NCI-H2107 treated with DMSO at 0.1 percent for 48 hours (cell line): Measurements from ENCODE around the gene RPS6KA6.

Source experiments
- DNase-seq: peaks from one replicate; lab custom pipeline; 2025; ENCODE audit not compliant: unreplicated experiment; lab: John Stamatoyannopoulos, UW

RPS6KA6 gene

DNA sequence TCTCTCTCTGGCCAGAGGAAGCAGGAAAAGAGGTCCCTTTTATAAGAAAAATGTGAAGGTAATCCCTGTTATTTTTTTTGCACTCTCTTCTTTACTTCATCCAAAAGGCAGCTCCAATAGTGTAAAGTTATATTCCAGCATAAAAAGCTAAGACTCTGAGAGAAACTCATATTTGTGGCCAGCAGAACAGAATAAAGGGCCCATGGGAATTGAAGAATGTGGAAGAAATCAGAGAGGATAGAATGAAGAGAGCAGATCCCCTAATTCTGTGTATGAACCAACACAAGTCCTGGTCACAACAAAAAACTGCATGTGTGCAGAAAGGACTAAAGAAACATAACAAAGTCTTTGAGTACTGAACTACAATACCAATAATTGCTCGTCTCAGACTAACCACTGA is 22.3 kb downstream of the RPS6KA6 start:
- DNase-seq = no peak

DNA sequence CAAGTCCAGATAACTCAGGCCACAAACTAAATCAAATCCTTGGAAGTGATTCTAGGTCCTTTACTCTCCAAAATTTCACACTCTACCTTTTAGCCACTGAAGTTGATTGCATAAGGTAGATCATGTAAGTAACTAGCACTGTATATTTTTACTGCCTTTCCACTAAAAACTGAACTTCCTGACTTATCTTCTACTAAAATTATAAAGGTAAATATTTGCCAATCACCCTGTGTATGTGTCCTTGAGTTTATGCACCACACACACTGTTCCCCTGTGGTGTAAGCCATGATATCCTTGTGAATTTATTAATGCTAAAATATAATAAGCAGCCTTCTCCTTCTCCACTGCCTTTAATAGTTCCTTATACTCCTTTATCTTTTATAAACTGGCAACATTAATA is 25.6 kb downstream of the RPS6KA6 start:
- no peak for DNase-seq

DNA sequence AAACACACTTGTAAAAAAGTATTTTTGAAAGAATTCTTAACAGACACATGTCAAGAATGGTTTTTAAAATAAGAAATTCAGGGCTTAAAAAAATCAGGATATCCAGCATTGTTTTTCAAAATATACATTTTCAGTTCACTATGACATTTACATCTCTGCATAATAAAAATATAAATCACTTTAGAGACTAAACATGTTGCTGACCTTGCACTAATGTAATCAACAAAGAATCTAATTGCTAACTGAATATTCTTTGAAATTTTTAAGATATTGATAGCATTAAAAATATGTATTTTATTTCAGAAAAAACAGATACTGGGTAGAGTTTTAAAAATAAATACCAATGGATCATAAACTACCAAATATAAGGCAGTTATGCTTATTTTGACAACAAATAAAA is 26.4 kb downstream of the RPS6KA6 start:
- no peak for DNase-seq

GRCh38 chrX:84160736-84161135 is 27.3 kb downstream of the RPS6KA6 start:
- no peak for DNase-seq

GRCh38 chrX:84156821-84157220 is 31.2 kb downstream of the RPS6KA6 start:
- no peak for DNase-seq

GRCh38 chrX:84155938-84156337 is 32.1 kb downstream of the RPS6KA6 start:
- no peak for DNase-seq

GRCh38 chrX:84153538-84153937 is 34.5 kb downstream of the RPS6KA6 start:
- DNase-seq = no peak

- DNase-seq = no peak
These were observed 43.0 kb downstream of the RPS6KA6 start for GRCh38 chrX:84144991-84145390.

DNA sequence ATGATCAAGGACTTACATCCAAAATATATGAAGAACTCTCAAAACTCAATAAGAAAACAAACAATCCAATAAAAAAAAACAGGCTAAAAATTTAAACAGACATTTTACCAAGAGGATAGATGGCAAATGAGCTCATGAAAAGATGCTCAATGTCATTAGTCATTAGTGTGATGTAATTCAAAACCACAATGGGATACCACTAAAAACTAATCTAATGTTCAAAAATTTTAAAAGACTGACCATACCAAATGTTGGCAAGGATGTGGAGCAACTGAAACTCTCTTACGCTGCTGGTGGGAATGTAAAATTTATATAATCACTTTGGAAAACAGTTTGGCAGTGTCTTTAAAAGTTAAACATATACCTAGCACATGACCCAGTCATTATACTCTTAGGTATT is 43.7 kb downstream of the RPS6KA6 start:
- DNase-seq = no peak

GRCh38 chrX:84133023-84133422 is 55.0 kb downstream of the RPS6KA6 start:
- DNase-seq = no peak

- no peak for DNase-seq
These were observed 64.4 kb downstream of the RPS6KA6 start for GRCh38 chrX:84123585-84123984.

DNA sequence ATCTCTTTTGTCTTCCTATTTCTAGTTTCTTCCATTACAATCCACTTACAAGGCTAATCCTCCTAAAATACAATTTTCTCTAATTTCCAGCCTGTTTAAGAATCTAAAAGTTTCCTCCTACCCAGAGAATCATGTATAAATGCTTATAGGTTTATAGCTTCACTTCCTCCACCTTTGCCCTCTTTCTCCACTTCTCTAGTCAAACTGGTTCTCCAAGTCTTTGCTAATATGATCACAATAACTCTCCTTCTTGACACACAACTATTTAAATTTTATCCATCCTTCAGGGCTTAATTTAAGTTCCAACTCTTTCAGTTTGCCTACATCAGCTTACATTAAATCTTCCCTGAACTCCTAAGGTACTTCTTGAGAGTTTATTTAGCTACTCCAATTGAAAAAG is 69.2 kb downstream of the RPS6KA6 start:
- no peak for DNase-seq

- DNase-seq = no peak
These were observed 69.7 kb downstream of the RPS6KA6 start for GRCh38 chrX:84118315-84118714.

DNA sequence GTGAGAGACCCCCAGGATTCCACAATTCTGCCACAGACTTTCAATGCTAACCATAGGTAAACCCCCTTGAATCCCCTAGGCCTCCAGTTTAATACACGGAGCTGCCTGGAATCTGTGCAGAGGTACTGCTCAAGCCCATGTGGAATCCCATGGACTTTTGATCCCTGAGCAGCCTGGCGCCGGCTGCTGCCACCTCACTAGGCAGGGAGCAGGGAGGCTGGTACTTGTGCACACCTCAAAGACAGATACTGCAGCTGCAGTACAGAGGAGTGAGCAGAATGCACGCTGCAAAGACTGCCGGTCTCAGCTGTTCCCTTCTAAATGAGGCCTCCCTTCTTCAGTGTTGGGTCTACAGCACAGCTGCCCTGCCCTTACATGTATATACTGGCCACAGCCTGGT is 79.4 kb downstream of the RPS6KA6 start:
- no peak for DNase-seq

DNA sequence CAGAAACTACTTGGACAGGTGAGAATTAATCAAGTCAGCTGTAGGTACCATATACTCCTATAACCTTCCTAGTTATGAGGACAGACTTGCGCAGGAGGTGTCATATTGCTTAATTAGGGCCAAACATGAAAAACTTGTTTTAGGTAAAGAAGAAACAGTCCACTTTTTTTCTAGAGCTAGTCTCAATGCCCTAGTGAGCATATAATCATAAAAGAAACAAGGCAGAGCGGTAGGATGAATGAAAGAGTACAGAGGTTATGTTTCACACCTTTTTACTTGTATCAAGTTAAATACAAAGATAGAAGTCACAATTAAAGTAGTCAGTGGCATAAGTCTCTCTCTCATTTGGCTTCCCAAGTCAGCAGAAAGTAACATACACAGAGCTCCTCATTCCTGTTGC is 88.9 kb downstream of the RPS6KA6 start:
- no peak for DNase-seq

DNA sequence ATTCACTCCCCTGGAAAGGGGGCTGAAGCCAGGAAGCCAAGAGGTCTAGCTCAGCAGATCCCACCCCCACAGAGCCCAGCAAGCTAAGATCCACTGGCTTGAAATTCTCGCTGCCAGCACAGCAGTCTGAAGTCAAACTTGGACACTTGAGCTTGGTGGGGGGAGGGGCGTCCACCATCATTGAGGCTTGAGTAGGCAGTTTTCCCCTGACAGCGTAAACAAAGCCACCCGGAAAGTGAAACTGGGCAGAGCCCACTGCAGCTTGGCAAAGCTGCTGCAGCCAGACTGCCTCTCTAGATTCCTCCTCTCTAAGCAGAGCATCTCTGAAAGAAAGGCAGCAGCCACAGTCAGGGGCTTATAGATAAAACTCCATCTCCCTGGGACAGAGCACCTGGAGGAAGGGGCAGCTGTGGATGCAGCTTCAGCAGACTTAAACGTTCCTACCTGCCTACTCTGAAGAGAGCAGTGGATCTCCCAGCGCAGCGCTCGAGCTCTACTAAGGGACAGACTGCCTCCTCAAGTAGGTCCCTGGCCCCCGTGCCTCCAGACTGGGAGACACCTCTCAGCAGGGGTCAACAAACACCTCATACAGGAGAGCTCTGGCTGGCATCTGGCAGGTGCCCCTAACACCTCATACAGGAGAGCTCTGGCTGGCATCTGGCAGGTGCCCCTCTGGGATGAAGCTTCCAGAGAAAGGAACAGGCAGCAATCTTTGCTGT is 108.4 kb downstream of the RPS6KA6 start:
- peak; percentile 11 for DNase-seq

GRCh38 chrX:84078991-84079390 is 109.0 kb downstream of the RPS6KA6 start:
- no peak for DNase-seq

DNA sequence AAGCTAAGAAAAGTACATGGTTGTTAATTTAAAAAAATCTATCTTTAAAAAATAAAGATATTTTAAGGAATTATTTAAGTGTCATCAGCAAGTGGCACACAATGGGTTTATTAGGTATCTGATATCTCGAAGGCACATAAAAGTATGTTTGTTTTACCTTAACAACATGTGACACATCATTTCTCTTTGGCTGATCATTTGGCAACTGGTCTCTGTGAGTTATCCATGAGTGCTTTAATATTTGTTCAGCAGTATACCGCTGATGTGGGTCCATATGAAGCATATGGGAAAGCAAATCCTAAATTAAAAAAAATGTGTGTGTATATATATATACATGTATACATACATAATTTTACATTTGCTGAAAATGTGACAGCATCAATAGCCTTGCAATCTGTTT is 123.2 kb downstream of the RPS6KA6 start:
- DNase-seq = no peak

GRCh38 chrX:84064164-84064563 is 123.8 kb downstream of the RPS6KA6 start:
- DNase-seq = no peak

GRCh38 chrX:84047339-84047738 is 140.7 kb downstream of the RPS6KA6 start:
- DNase-seq = peak; percentile 1

GRCh38 chrX:84046403-84046984 is 141.5 kb downstream of the RPS6KA6 start:
- peak; percentile 52 for DNase-seq

GRCh38 chrX:84044051-84044450 is 143.9 kb downstream of the RPS6KA6 start:
- no peak for DNase-seq
